ENCODE results near the gene C1QTNF6. TPM values are rescaled to one million over a fixed set of nuclear protein-coding genes. Genes with fewer than 3 reads are reported as not detected.

Gene C1QTNF6
- total RNA-seq, 1 experiment from 2014 or later: 85.9 TPM

DNA sequence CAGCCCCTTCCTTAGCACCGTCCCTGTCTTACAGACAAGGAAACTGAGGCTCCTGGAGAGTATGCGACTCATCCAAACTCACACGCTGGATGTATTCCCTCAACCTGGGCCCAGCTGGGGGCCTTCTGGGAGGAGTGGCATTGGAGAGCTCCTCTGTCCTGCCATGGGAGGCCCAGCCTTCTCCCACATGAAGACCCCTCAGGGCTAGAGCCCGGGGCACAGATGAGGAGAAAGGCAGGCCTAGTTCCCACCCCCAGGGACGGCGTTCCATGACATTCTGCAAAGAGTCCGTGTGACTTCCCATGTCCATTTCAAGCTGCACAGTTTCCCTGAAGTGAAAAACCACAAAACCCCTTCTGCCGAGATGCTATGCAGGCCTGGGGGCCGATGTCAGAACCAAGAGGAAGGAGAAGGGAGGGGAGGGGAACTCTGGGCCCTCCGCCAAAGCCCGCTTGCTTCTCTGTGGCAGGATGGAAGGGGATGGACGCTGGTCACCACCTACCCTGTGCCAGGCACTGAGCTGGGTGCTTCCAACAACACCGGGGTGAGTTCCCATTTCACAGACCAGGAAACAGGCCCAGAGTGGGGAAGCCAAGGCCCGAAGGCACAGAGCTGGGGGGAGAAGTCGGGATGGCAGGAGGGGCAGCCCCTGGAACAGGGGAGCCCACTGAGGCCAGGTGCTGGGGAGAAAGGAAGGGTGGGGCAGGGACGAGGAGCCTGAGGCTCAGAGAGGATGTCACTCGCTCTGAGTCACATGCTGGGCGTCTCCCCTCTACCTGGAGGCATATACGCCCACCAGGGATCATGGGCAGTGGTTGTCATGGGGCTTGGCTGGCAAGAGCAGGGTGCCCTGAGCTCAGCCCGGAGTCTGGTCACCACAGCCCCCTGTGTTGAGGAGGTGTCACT lies 40.3 kb upstream of the C1QTNF6 start:
- BruUV-seq (replicated peaks): no TSS peak

GRCh38 chr22:37226514-37226913 lies 38.5 kb upstream of the C1QTNF6 start:
- ChIA-PET POLR2A (ENCODE audit: unreplicated experiment) (interaction anchor here (0.5 kb wide), 1 partner anchor 18 kb away, joined by 4 read pairs; no protein-coding TSS in a partner anchor), CTCF (no interaction called here)
- intact Hi-C loops (cut with micrococcal nuclease; ENCODE audit: unreplicated experiment): no loop called here

More for the DNA sequence above, 40.3 kb upstream of the C1QTNF6 start:
- Histone ChIP-seq H4K20me1 (ENCODE audit: insufficient read depth) (no peaks in the 10 kb centered on the region), H3K9me3 (ENCODE audit: insufficient read depth, low read depth) (no peaks in the 10 kb centered on the region), H3K36me3 (ENCODE audit: low read depth) (no peaks in the 10 kb centered on the region), H3K4me3 (no peak overlapping the region), H3K4me2 (peak overlapping the region; percentile 64), H3K4me1 (replicated peaks; ENCODE audit: insufficient read depth) (peaks cover 33% of the 10 kb centered on the region), H2AFZ (no peak overlapping the region), H3K9me2 (ENCODE audit: insufficient read depth) (no peaks in the 10 kb centered on the region), H3K79me2 (ENCODE audit: low read depth) (no peaks in the 10 kb centered on the region), H3F3A (ENCODE audit: insufficient read depth, low read depth) (peaks cover 46% of the 10 kb centered on the region), H3K27ac (peak overlapping the region; percentile 83), H3K27me3 (ENCODE audit: insufficient read depth, low read depth) (no peaks in the 10 kb centered on the region)
- ChIA-PET POLR2A (ENCODE audit: unreplicated experiment) (interaction anchor here (0.6 kb wide), 1 partner anchor 29 kb away, joined by 5 read pairs; no protein-coding TSS in a partner anchor), CTCF (interaction anchor here (1.2 kb wide), 1 partner anchor 32 kb away, joined by 3 read pairs; no protein-coding TSS in a partner anchor)
- TF ChIP-seq CTCF (conservative IDR thresholded peaks at IDR 0.05): no peak
- no peak for TF ChIP-seq EZH2 (IDR thresholded peaks at IDR 0.05; ENCODE audit: low read depth)
- DNase-seq: peak; percentile 58 to 72
- intact Hi-C loops (cut with micrococcal nuclease; ENCODE audit: unreplicated experiment): no loop called here

More at GRCh38 chr22:37226514-37226913, 38.5 kb upstream of the C1QTNF6 start:
- no peak for DNase-seq
- no peak for TF ChIP-seq EZH2 (IDR thresholded peaks at IDR 0.05; ENCODE audit: low read depth)
- no peak for TF ChIP-seq CTCF (conservative IDR thresholded peaks at IDR 0.05)
- Histone ChIP-seq H2AFZ (no peak overlapping the region), H3K27ac (no peak overlapping the region), H3K4me3 (no peak overlapping the region), H3K27me3 (ENCODE audit: insufficient read depth, low read depth) (no peaks in the 10 kb centered on the region), H3K9me3 (ENCODE audit: insufficient read depth, low read depth) (no peaks in the 10 kb centered on the region; the same call in 1 of the 2 replicates), H3K36me3 (ENCODE audit: low read depth) (no peaks in the 10 kb centered on the region), H3K4me2 (no peak overlapping the region), H4K20me1 (ENCODE audit: insufficient read depth) (no peaks in the 10 kb centered on the region), H3K9me2 (ENCODE audit: insufficient read depth) (no peaks in the 10 kb centered on the region), H3K4me1 (replicated peaks; ENCODE audit: insufficient read depth) (peaks cover 33% of the 10 kb centered on the region), H3F3A (ENCODE audit: insufficient read depth, low read depth) (peaks cover 46% of the 10 kb centered on the region), H3K79me2 (ENCODE audit: low read depth) (no peaks in the 10 kb centered on the region)
- no TSS peak for BruUV-seq (replicated peaks)

Measured in PC-9 (cell line).